ENCODE measurements around the gene PCNP.

DNA sequence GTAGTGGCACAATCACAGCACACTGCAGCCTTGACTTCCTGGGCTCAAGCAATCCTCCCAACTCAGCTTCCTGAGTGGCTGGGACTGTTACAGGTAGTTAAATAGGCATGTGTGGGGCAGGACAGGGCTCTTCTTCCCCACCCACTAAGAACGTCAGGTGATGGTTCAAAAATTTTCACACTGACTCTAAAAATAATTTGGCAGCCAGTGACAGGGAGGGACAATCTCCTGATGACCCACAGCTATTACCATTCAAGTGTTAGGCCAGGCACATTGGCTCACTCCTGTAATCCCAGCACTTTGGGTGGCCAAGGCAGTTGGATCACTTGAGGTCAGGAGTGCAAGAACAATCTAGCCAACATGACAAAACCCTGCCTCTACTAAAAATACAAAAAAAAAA, 24.5 kb upstream of the PCNP start:
- TF ChIP-seq, protein P1, sequence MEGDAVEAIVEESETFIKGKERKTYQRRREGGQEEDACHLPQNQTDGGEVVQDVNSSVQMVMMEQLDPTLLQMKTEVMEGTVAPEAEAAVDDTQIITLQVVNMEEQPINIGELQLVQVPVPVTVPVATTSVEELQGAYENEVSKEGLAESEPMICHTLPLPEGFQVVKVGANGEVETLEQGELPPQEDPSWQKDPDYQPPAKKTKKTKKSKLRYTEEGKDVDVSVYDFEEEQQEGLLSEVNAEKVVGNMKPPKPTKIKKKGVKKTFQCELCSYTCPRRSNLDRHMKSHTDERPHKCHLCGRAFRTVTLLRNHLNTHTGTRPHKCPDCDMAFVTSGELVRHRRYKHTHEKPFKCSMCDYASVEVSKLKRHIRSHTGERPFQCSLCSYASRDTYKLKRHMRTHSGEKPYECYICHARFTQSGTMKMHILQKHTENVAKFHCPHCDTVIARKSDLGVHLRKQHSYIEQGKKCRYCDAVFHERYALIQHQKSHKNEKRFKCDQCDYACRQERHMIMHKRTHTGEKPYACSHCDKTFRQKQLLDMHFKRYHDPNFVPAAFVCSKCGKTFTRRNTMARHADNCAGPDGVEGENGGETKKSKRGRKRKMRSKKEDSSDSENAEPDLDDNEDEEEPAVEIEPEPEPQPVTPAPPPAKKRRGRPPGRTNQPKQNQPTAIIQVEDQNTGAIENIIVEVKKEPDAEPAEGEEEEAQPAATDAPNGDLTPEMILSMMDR (IDR thresholded peaks at IDR 0.05) = no peak
- no peak for TF ChIP-seq EZH2 (IDR thresholded peaks at IDR 0.05; ENCODE audit: borderline replicate concordance, insufficient read depth, low read depth, low read length, poor library complexity, severe bottlenecking)
